Activated CD8-positive, alpha-beta memory T cell treated with anti-CD3 and anti-CD28 coated beads for 36 hours (primary cell): ENCODE results near the gene POLDIP3. TPM values are rescaled to one million over a fixed set of nuclear protein-coding genes. Genes with fewer than 3 reads are reported as not detected.
"Not testable (repeated sequence)": the region's sequence is repeated elsewhere in the genome, so short reads cannot be mapped to it uniquely, and the experiment has no call there.

ENCODE experiments used
- CTCF ChIA-PET: fragments of 350-600 bp; sonication (Branson Sonifier 250); formaldehyde crosslinking; loops from one replicate; lab custom pipeline; 2021; ENCODE audit warnings: antibody characterized with exemption; lab: Charles Lee
- POLR2A ChIA-PET: fragments of 350-600 bp; sonication (Branson Sonifier 250); formaldehyde crosslinking; loops from one replicate; lab custom pipeline; 2021; ENCODE audit warnings: antibody characterized with exemption; lab: Charles Lee
- total RNA-seq, 2 experiments: library from RNA; stranded (reverse); gene quantifications; one replicate each; pipeline ENCODE4 v1.2.3, GENCODE V29; 2021

Gene POLDIP3
- total RNA-seq, 2 experiments from 2014 or later, result 71.5 to 72.5 TPM

GRCh38 chr22:42548126-42548525, 66.6 kb downstream of the POLDIP3 start:
- CTCF ChIA-PET, POLR2A ChIA-PET: not testable (repeated sequence)

GRCh38 chr22:42547562-42547961, 67.1 kb downstream of the POLDIP3 start:
- POLR2A ChIA-PET, result no interaction called here
- CTCF ChIA-PET, result no interaction called here

GRCh38 chr22:42544686-42545085, 70.0 kb downstream of the POLDIP3 start:
- ChIA-PET CTCF (no interaction called here), POLR2A (interaction anchor here (0.5 to 0.7 kb wide), 2 partner anchors 16 to 466 kb away, joined by 3 to 7 read pairs; no protein-coding TSS in a partner anchor)

- CTCF ChIA-PET, result not testable (repeated sequence)
- POLR2A ChIA-PET, result interaction anchor here (0.6 to 0.7 kb wide), 3 partner anchors 72 to 410 kb away, joined by 4 to 8 read pairs (median 5); no protein-coding TSS in a partner anchor
Observed at GRCh38 chr22:42539236-42539771, 75.4 kb downstream of the POLDIP3 start.

- POLR2A ChIA-PET, CTCF ChIA-PET: not testable (repeated sequence)
Observed at GRCh38 chr22:42537199-42537831, 77.4 kb downstream of the POLDIP3 start.

GRCh38 chr22:42536634-42537033, 78.0 kb downstream of the POLDIP3 start:
- POLR2A ChIA-PET, result interaction anchor here (1.1 kb wide), 1 partner anchor 1256 kb away, joined by 3 read pairs; no protein-coding TSS in a partner anchor
- CTCF ChIA-PET, result not testable (repeated sequence)

GRCh38 chr22:42536166-42536565, 78.5 kb downstream of the POLDIP3 start:
- ChIA-PET CTCF (no interaction called here), POLR2A (interaction anchor here (1.1 kb wide), 1 partner anchor 1255 kb away, joined by 3 read pairs; no protein-coding TSS in a partner anchor)

- POLR2A ChIA-PET, CTCF ChIA-PET: not testable (repeated sequence)
Observed at GRCh38 chr22:42535082-42535731, 79.5 kb downstream of the POLDIP3 start.

Other genes starting within 250 kb of the POLDIP3 start
- under 1 TPM; 0.10 to 0.13 TPM for gene NFAM1, start 182.5 kb downstream of the POLDIP3 start, total RNA-seq
- gene RRP7A, start 95.1 kb downstream of the POLDIP3 start, total RNA-seq, result 100 to 1,000 TPM; 169 to 181 TPM
- 1 to 10 TPM; 1.3 to 2.3 TPM for gene SERHL2, start 60.9 kb downstream of the POLDIP3 start, total RNA-seq
- under 1 TPM; 0.55 to 0.82 TPM for gene ATP5MGL, start 25.7 kb upstream of the POLDIP3 start, total RNA-seq
- gene CYB5R3, start 34.5 kb upstream of the POLDIP3 start, total RNA-seq, result 10 to 100 TPM; 71.7 to 73.5 TPM
- not detected for gene A4GALT, start 106.0 kb upstream of the POLDIP3 start, total RNA-seq
- gene ARFGAP3, start 242.4 kb upstream of the POLDIP3 start, total RNA-seq, result 10 to 100 TPM; 31.0 to 33.0 TPM